ENCODE measurements around the gene TBC1D14.
"Not testable (repeated sequence)": the region's sequence is repeated elsewhere in the genome, so short reads cannot be mapped to it uniquely, and the experiment has no call there.

Gene TBC1D14

DNA sequence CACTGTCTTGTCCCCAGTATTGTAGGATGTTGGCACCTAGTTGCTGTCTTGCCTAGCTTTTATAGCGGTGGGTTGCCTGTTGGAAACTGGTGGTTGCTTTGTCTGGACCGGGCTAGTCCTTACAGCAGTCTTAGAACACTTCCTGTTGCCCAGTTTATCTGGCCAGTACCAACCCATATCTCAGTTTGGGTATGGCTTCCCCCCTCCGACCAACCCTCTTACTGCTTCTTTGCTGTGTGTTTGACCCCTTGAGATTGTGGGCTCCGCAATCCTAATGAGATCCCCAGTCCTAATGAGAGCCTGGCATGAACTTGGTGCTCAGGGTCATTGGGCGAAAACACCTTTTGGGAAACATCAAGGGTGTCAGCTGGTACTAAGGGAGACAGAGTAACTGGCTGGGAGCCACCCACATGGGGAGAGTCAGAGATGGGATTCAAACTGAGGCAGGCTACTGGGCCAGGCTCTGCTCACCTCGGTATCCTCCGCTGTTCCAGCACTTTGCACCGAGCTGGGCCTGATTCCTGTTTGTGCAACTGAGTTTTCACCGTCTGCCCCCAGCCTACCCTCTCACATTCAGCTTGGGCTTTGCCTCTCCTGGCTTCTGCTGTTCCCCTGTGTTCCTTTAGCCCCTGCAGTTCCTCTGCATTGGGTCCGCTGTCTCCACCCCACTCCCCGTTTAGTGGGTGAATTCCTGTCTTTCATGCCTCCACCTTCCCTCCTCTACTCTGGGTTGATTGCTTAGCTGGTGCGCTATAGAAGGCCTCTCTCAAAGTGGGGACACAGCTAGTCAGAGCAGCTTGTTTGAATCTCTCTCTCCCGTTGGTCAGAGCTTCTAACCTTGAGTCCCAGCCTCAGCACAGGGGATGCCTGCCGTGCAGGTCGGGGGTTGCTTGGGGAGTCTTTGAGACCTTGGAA lies 1.6 kb downstream of the TBC1D14 start:
- POLR2A ChIA-PET = interaction anchor here (0.6 kb wide), 1 partner anchor 271 kb away, joined by 5 read pairs; no protein-coding TSS in a partner anchor

DNA sequence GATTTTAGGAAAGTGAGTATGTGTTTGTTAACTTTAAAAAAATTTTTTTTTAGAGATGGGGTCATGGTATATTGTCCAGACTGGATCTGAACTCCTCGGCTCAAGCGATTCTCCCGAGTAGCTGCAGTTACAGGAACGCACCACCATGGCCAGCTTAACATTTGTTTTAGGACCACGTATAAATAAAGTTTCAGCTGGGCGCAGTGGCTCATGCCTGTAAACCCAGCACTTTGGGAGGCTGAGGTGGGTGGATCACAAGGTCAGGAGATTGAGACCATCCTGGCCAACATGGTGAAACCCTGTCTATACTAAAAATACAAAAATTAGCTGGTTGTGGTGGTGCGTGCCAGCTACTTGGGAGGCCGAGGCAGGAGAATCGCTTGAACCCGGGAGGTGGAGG lies 2.3 kb downstream of the TBC1D14 start:
- CTCF ChIA-PET = interaction anchor here (1.0 to 6.1 kb wide), 8 partner anchors 9 to 159 kb away, joined by 3 to 28 read pairs (median 6); partner anchors contain the start of gene TADA2B
- DNase-seq (ENCODE audit: extremely low spot score) = not testable (repeated sequence)
- POLR2A ChIA-PET = interaction anchor here (0.6 kb wide), 1 partner anchor 272 kb away, joined by 5 read pairs; no protein-coding TSS in a partner anchor

More for the DNA sequence above, 1.6 kb downstream of the TBC1D14 start:
- TF ChIP-seq, protein P1, sequence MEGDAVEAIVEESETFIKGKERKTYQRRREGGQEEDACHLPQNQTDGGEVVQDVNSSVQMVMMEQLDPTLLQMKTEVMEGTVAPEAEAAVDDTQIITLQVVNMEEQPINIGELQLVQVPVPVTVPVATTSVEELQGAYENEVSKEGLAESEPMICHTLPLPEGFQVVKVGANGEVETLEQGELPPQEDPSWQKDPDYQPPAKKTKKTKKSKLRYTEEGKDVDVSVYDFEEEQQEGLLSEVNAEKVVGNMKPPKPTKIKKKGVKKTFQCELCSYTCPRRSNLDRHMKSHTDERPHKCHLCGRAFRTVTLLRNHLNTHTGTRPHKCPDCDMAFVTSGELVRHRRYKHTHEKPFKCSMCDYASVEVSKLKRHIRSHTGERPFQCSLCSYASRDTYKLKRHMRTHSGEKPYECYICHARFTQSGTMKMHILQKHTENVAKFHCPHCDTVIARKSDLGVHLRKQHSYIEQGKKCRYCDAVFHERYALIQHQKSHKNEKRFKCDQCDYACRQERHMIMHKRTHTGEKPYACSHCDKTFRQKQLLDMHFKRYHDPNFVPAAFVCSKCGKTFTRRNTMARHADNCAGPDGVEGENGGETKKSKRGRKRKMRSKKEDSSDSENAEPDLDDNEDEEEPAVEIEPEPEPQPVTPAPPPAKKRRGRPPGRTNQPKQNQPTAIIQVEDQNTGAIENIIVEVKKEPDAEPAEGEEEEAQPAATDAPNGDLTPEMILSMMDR (IDR thresholded peaks at IDR 0.05; ENCODE audit: control extremely low read depth, extremely low read depth, low read depth, missing control alignments) = no peak
- DNase-seq (ENCODE audit: extremely low spot score) = no peak
- CTCF ChIA-PET = interaction anchor here (0.9 to 6.1 kb wide), 12 partner anchors 10 to 193 kb away, joined by 3 to 28 read pairs (median 6); partner anchors contain the start of gene TADA2B

DNA sequence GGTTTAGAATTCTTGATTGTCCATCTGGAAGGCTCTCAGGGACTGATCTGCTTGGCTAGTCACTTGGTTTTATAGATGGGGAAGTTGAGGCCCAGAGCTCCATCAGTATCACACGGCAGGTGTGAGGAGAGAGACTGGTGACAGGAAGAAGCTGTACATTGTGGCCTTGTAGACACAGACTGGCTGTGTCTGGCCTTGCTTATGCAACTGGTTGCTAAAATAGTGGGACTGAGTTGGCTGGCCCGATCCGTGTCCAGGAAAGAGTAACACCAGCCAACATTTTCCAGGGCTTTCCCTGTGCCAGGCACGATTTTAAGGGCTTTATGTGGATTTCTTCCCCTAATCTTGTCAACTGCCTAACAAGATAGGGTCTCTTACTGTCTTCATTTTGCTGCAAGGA lies 2.8 kb downstream of the TBC1D14 start:
- ChIA-PET POLR2A (no interaction called here), CTCF (interaction anchor here (1.0 to 3.0 kb wide), 8 partner anchors 9 to 140 kb away, joined by 3 to 11 read pairs (median 4); partner anchors contain the start of gene TADA2B)
- TF ChIP-seq, protein P1 (IDR thresholded peaks at IDR 0.05; ENCODE audit: control extremely low read depth, extremely low read depth, low read depth, missing control alignments) = no peak
- no peak for DNase-seq (ENCODE audit: extremely low spot score)

DNA sequence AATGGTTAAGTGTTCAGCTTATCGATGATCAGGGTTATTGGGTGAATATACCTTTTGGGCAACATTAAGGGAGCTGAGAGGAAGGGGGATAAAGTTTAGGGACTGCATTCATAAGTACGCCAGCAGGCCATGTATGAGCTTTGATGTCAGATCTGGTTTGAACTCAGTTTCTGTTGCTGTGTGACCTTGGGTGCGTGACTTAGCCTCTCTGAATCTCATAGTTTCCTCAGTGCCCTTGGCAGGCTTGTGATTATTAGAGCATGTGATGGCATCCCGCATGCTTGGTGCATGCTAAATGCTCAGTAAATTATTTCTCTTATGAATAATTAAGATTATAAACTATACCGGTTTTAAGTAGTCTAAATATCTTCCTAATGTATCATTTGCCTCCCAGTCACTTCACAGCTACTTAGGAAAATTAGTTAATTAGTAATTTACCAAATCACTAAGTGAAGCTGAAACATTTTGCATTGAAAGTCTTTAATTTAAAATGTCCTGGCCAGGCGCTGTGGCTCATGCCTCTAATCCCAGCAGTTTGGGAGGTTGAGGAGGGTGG lies 3.8 kb downstream of the TBC1D14 start:
- DNase-seq (ENCODE audit: extremely low spot score) = no peak
- ChIA-PET POLR2A (interaction anchor here (0.6 kb wide), 2 partner anchors 196 to 713 kb away, joined by 4 to 8 read pairs; no protein-coding TSS in a partner anchor), CTCF (interaction anchor here (0.9 to 3.0 kb wide), 6 partner anchors 8 to 60 kb away, joined by 3 to 8 read pairs (median 4); no protein-coding TSS in a partner anchor)
- TF ChIP-seq, protein P1 (IDR thresholded peaks at IDR 0.05; ENCODE audit: control extremely low read depth, extremely low read depth, low read depth, missing control alignments) = no peak

DNA sequence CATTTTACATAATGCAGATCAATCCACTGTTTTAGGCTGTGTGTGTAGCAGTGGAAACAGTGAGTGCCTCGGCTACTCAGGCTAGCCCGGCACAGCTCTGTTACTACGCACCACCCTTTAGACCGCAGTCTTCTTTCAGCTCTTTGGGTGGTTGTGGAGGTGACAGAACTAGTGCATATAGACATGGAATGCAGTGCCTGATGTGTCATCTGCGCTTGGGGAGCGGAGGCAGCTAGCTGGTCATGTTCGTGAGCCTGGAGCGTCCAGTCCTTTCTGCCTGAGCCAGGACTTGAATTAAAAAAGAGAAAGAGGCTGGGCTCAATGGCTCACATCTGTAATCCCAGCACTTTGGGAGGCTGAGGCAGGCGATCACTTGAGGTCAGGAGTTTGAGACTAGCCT lies 4.8 kb downstream of the TBC1D14 start:
- ChIA-PET POLR2A (no interaction called here), CTCF (interaction anchor here (0.8 to 2.1 kb wide), 3 partner anchors 14 to 59 kb away, joined by 4 to 6 read pairs (median 4); no protein-coding TSS in a partner anchor)
- no peak for DNase-seq (ENCODE audit: extremely low spot score)
- TF ChIP-seq, protein P1 (IDR thresholded peaks at IDR 0.05; ENCODE audit: control extremely low read depth, extremely low read depth, low read depth, missing control alignments) = no peak

DNA sequence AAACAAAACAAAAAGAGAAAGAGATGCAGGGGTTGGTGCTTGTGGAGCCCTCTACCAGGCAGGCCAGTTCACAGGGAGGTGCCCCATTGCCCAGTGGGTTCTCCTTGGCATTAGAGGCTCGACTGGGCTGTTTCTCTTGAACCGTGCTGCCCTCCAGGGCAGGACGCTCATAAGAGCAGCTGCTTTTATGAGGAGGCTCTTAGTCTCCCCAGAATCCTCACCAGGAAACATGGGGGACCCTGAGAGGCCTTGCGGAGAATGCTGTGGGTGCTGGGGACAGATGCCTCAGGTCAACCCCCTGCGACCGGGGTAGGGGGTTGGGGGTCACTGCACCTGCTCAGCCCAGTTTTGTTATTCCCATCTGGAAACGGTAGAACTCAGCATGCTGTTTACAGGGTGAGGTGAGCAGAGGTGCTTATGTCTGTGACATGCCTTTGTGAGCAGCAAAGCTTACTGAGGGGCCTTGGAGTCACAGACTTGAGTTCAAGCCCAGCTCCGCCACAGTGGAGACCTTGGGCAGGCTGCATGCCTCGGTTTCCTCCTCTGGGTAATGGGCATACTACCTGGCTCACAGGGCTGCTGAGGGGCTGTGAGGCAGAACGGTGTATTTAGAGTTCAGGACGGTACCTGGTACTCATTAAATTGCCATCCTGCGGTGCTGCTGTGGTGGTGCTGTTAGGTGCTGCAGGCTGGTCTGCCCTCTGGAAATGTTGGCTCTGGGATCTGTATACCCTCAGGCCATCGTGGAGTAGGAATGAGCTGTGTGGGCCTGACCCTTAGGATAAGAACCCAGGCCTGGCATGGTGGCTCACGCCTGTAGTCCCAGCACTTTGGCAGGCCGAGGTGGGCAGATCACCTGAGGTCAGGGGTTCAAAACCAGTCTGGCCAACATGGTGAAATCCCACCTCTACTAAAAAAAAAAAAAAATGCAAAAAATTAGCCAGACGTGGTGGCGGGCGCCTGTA lies 5.7 kb downstream of the TBC1D14 start:
- ChIA-PET CTCF (interaction anchor here (1.0 to 2.1 kb wide), 4 partner anchors 9 to 58 kb away, joined by 3 to 7 read pairs (median 5); no protein-coding TSS in a partner anchor), POLR2A (no interaction called here)
- TF ChIP-seq, protein P1 (IDR thresholded peaks at IDR 0.05; ENCODE audit: control extremely low read depth, extremely low read depth, low read depth, missing control alignments) = no peak
- DNase-seq (ENCODE audit: extremely low spot score) = no peak

Measured in GM10248 (cell line).